K562 (cell line): ENCODE data around the gene CEMIP2. TPM values are rescaled to one million over a fixed set of nuclear protein-coding genes. Genes with fewer than 3 reads are reported as not detected.

Experiments
- ATAC-seq: fragments of 200-7000 bp; cut with Tn5 transposase; 3 replicates; pipeline ENCODE4 v1.9.1; 2020; ENCODE audit warnings: moderate library complexity
- BruUV-seq: library from RNA; stranded (reverse); fragments of 400-500 nt; replicated peaks from 2 replicates; lab custom pipeline; 2021; lab: Mats Ljungman, UMichigan
- CTCF ChIA-PET: fragments of 300-600 bp; formaldehyde crosslinking; extraction: SDS; loops from one replicate; lab custom pipeline; 2021; ENCODE audit warnings: low intra/inter-chr PET ratio; lab: Yijun Ruan, JAX
- POLR2A ChIA-PET: fragments of 300-600, 350-650 bp; sonication (Branson Sonifier 250); formaldehyde crosslinking; extraction: SDS; loops from one replicate; lab custom pipeline; 2021; ENCODE audit warnings: antibody characterized with exemption, inconsistent platforms; lab: Yijun Ruan, JAX
- DNase-seq, 4 experiments: peaks; one replicate each; pipeline versions ENCODE4 v3.0.0 to v3.0.0-alpha.2; 2011 to 2018; ENCODE audit warnings: low spot score in 3 of 4, mixed read lengths in 3 of 4; ENCODE audit errors: extremely low read depth in 1 of 4
- FAIRE-seq: peaks from 2 replicates; lab custom pipeline; 2011; peaks lifted over from hg19 to GRCh38; lab: Jason Lieb, UNC
- H2AFZ ChIP-seq: 2 replicates; pipeline ENCODE4 v1.6.0; 2011; ENCODE audit warnings: low read depth, low read length, control low read depth, inconsistent platforms
- H3K27ac ChIP-seq: fragments of 200-600 bp; 3 replicates; pipeline ENCODE4 v1.8.0; 2011; ENCODE audit warnings: low read depth, mild to moderate bottlenecking, control low read depth, inconsistent platforms, low read length, moderate library complexity, mixed read lengths; ENCODE audit errors: extremely low read depth
- H3K27me3 ChIP-seq, 2 experiments: fragments of 300-600 bp in 1 of 2; 2 replicates in 1 of 2; 3 replicates in 1 of 2; pipeline versions ENCODE4 v1.6.0 to v1.8.0; 2011; ENCODE audit warnings: inconsistent platforms in 2 of 2, low read length in 2 of 2, mild to moderate bottlenecking in 1 of 2, mixed read lengths in 1 of 2, moderate library complexity in 1 of 2; ENCODE audit not compliant: control insufficient read depth in 2 of 2, insufficient read depth in 2 of 2
- H3K36me3 ChIP-seq: fragments of 300-600 bp; 3 replicates; pipeline ENCODE4 v1.8.0; 2011; ENCODE audit warnings: mild to moderate bottlenecking, low read length, inconsistent platforms; ENCODE audit not compliant: control insufficient read depth, insufficient read depth
- H3K4me1 ChIP-seq, 2 experiments: fragments of 200-600 bp in 1 of 2; replicated peaks in 1 of 2; 2 replicates in 1 of 2; 3 replicates in 1 of 2; pipeline versions ENCODE4 v1.5.1 to v1.8.0; 2011; ENCODE audit warnings: inconsistent platforms in 2 of 2, low read length in 2 of 2, mild to moderate bottlenecking in 1 of 2, mixed read lengths in 1 of 2, moderate library complexity in 1 of 2; ENCODE audit not compliant: control insufficient read depth in 2 of 2, insufficient read depth in 2 of 2
- H3K4me2 ChIP-seq: 2 replicates; pipeline ENCODE4 v1.6.1; 2011; ENCODE audit warnings: low read length, control low read depth, inconsistent platforms, mixed read lengths; ENCODE audit not compliant: insufficient read depth
- H3K4me3 ChIP-seq: fragments of 200-600 bp; sonication (generic), shearing (Covaris generic); 2 replicates; pipeline ENCODE4 v1.5.1; 2016; ENCODE audit warnings: control low read depth, inconsistent platforms
- H3K79me2 ChIP-seq: fragments of 200-600 bp; 3 replicates; pipeline ENCODE4 v1.8.0; 2011; ENCODE audit warnings: low read length, inconsistent platforms; ENCODE audit not compliant: control insufficient read depth, insufficient read depth
- H3K9ac ChIP-seq, 2 experiments: 2 replicates each; pipeline versions ENCODE4 v1.6.0 to v1.6.1; 2011; ENCODE audit warnings: low read depth in 2 of 2, low read length in 2 of 2, control low read depth in 1 of 2, inconsistent platforms in 1 of 2, mild to moderate bottlenecking in 1 of 2, mixed read lengths in 1 of 2; ENCODE audit not compliant: insufficient read depth in 1 of 2
- H3K9me1 ChIP-seq: one replicate; pipeline ENCODE4 v1.6.0; 2011; ENCODE audit warnings: inconsistent platforms, mild to moderate bottlenecking, low read length, moderate library complexity; ENCODE audit not compliant: control insufficient read depth, insufficient read depth
- H3K9me3 ChIP-seq: replicated peaks from 2 replicates; pipeline ENCODE4 v1.5.1; 2011; ENCODE audit warnings: low read depth, low read length, inconsistent platforms; ENCODE audit not compliant: control insufficient read depth, insufficient read depth
- H4K20me1 ChIP-seq: replicated peaks from 2 replicates; pipeline ENCODE4 v1.6.1; 2011; ENCODE audit warnings: low read length, inconsistent platforms, mixed read lengths; ENCODE audit not compliant: control insufficient read depth, insufficient read depth
- ARHGAP35 ChIP-seq: fragments of 450-650 bp; IDR thresholded peaks from 2 replicates; pipeline ENCODE4 v1.6.1; 2018; ENCODE audit not compliant: partially characterized antibody
- E2F3 ChIP-seq: fragments of 250-450 bp; sonication (Bioruptor Pico); IDR thresholded peaks from 2 replicates; pipeline ENCODE4 v1.4.0; 2020; ENCODE audit warnings: mild to moderate bottlenecking
- EZH2 ChIP-seq: IDR thresholded peaks from 2 replicates; pipeline ENCODE4 v1.6.1; 2012; ENCODE audit warnings: low read depth, mild to moderate bottlenecking, inconsistent platforms, low read length, borderline replicate concordance
- SOX6 ChIP-seq: fragments of 450-650 bp; IDR thresholded peaks from 2 replicates; pipeline ENCODE4 v1.6.1; 2014; ENCODE audit warnings: mild to moderate bottlenecking
- ZNF444 ChIP-seq: fragments of 250-450 bp; sonication (Bioruptor Pico); IDR thresholded peaks from 2 replicates; pipeline ENCODE4 v1.4.0; 2020; ENCODE audit warnings: mild to moderate bottlenecking, moderate library complexity
- ZNF589 ChIP-seq: fragments of 200-800 bp; sonication (Bioruptor generic); IDR thresholded peaks from 2 replicates; pipeline ENCODE4 v1.6.1; 2016; ENCODE audit warnings: low read depth, missing genetic modification characterization, missing compliant biosample characterization
- ZNF699 ChIP-seq: fragments of 250-450 bp; sonication (Bioruptor Pico); IDR thresholded peaks from 2 replicates; pipeline ENCODE4 v1.8.0; 2021; ENCODE audit warnings: mild to moderate bottlenecking, moderate library complexity; ENCODE audit not compliant: insufficient replicate concordance
- WGBS: fragments of 100-300 bp; shearing (Covaris generic); methylation state at CpG from one replicate; pipeline ENCODE4 v1.1.6; 2016; ENCODE audit warnings: low coverage, mixed read lengths; ENCODE audit not compliant: insufficient coverage; ENCODE audit errors: missing lambda C conversion rate; 5-methylcytosine and 5-hydroxymethylcytosine counted together
- in situ Hi-C: fragments of 300-500 bp; cut with MboI; formaldehyde crosslinking; loops from 4 replicates; pipeline ENCODE4 v1.15.0; 2018; ENCODE audit warnings: inconsistent platforms, mixed read lengths
- intact Hi-C: fragments of 100-400 bp; cut with micrococcal nuclease; formaldehyde crosslinking; loops from 2 replicates; pipeline ENCODE4 v1.14.2; 2022
- polyA plus RNA-seq, 8 experiments: library from polyadenylated mRNA; depleted of rRNA in 4 of 8; stranded (reverse) in 5 of 8; unstranded in 3 of 8; fragments of >200 nt; fragmentation: Nextera tagmentation in 2 of 8; fragmentation: Illumina TruSeq in 1 of 8; extraction: Ambion mirVana in 2 of 8; extraction: Trizol in 1 of 8; gene quantifications; 2 replicates each; pipeline versions ENCODE4 v1.2.1 to v1.2.3, GENCODE V29; 2011 to 2014; ENCODE audit warnings: inconsistent platforms in 1 of 8, missing spikeins in 1 of 8
- total RNA-seq, 7 experiments: library from RNA; depleted of rRNA in 6 of 7; stranded (reverse); fragments of >200 nt in 6 of 7; fragmentation: Illumina TruSeq in 2 of 7; extraction: Trizol in 2 of 7; gene quantifications; 2 replicates each; pipeline versions ENCODE4 v1.2.1 to v1.2.3, GENCODE V29; 2011 to 2021; ENCODE audit warnings: low replicate concordance in 1 of 7
- TF ChIP-seq, protein P1 (sequence below): fragments of 250-450 bp; sonication (Bioruptor Pico); IDR thresholded peaks from 2 replicates; pipeline ENCODE4 v1.4.0; 2020; ENCODE audit warnings: mild to moderate bottlenecking
- TF ChIP-seq, protein P2 (sequence below): sonication (generic); formaldehyde crosslinking; IDR thresholded peaks from 2 replicates; pipeline ENCODE4 v1.5.0; 2020; ENCODE audit warnings: missing genetic modification reagents
- TF ChIP-seq, protein P3 (sequence below): fragments of 450-650 bp; conservative IDR thresholded peaks from 2 replicates; pipeline ENCODE4 v1.6.1; 2016; ENCODE audit warnings: missing genetic modification characterization, low read depth, mild to moderate bottlenecking, missing compliant biosample characterization, moderate library complexity
- TF ChIP-seq, protein P4 (sequence below), 3 experiments: IDR thresholded peaks in 2 of 3; conservative IDR thresholded peaks in 1 of 3; 2 replicates each; pipeline ENCODE4 v1.5.1; 2011 to 2012; ENCODE audit warnings: low read length in 3 of 3, mild to moderate bottlenecking in 3 of 3, control low read depth in 2 of 3, improper control_type of control experiment in 1 of 3, inconsistent platforms in 1 of 3, low read depth in 1 of 3, mixed read lengths in 1 of 3, moderate library complexity in 1 of 3; ENCODE audit not compliant: insufficient read depth in 2 of 3
- TF ChIP-seq, protein P5 (sequence below): fragments of 450-650 bp; IDR thresholded peaks from 2 replicates; pipeline ENCODE4 v1.7.0; 2016; ENCODE audit warnings: borderline replicate concordance

The CEMIP2 gene
- total and polyA plus RNA-seq, 9 of the 15 experiments (the other 6 are each of a cell fraction or from before 2014, with no cell fraction given): 5.4 to 29.9 (median 14.2) TPM

DNA sequence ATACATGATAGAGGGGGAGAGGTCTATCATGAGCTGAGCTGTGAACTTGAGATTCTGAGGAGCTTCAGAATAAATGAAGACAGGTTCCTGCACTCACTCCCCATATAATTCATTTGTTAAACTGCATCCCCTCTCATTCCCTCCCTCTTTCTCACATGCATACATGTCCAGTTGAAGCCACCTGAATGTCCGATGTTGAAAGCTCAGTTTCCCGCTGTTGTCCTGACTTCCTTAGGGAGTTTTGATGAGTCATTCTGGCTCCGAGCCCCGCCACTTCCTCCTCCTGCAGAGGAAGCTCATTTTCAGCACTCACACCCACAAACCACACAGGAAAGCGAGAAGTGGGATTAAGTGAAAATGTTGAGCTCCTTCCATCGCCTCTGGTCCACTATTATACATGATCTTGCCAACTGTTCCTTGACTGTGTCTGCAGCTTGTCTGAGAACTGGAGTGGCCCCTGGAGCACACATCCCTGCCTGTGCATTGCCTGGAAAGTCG lies 121.2 kb downstream of the CEMIP2 start:
- peak overlapping the region; percentile 53 to 72; a peak in 3 of 4 replicates for H3K9ac ChIP-seq
- peak; percentile 95 for FAIRE-seq
- peak; percentile 49 to 78 (median 56) for DNase-seq
- H4K20me1 ChIP-seq: no peaks in the 10 kb centered on the region
- BruUV-seq: no TSS peak
- no peaks in the 10 kb centered on the region for H3K27me3 ChIP-seq
- peak overlapping the region; percentile 71 for H3K4me2 ChIP-seq
- H3K9me3 ChIP-seq: no peaks in the 10 kb centered on the region
- POLR2A ChIA-PET: interaction anchor here (0.6 to 1.4 kb wide), 6 partner anchors 9 to 1188 kb away, joined by 3 to 6 read pairs (median 4); no protein-coding TSS in a partner anchor
- in situ Hi-C loops: no loop called here
- H2AFZ ChIP-seq: peak overlapping the region; percentile 97
- H3K4me1 ChIP-seq: peaks cover 7 to 35% of the 10 kb centered on the region in 2 experiments; a peak in 4 of 5 replicates
- peak overlapping the region; percentile 76 for H3K27ac ChIP-seq
- H3K4me3 ChIP-seq: peak overlapping the region; percentile 1; the same call in 1 of the 2 replicates
- no peaks in the 10 kb centered on the region for H3K9me1 ChIP-seq
- intact Hi-C loops: no loop called here
- H3K79me2 ChIP-seq: no peaks in the 10 kb centered on the region
- 0% methylated on average over 5 of the region's 7 CpGs for WGBS
- CTCF ChIA-PET: no interaction called here
- no peaks in the 10 kb centered on the region for H3K36me3 ChIP-seq
- peak; percentile 68 for ATAC-seq
- TF ChIP-seq EZH2: no peak
- TF ChIP-seq, protein P1, sequence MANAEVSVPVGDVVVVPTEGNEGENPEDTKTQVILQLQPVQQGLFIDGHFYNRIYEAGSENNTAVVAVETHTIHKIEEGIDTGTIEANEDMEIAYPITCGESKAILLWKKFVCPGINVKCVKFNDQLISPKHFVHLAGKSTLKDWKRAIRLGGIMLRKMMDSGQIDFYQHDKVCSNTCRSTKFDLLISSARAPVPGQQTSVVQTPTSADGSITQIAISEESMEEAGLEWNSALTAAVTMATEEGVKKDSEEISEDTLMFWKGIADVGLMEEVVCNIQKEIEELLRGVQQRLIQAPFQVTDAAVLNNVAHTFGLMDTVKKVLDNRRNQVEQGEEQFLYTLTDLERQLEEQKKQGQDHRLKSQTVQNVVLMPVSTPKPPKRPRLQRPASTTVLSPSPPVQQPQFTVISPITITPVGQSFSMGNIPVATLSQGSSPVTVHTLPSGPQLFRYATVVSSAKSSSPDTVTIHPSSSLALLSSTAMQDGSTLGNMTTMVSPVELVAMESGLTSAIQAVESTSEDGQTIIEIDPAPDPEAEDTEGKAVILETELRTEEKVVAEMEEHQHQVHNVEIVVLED: no peak
- TF ChIP-seq, protein P2, sequence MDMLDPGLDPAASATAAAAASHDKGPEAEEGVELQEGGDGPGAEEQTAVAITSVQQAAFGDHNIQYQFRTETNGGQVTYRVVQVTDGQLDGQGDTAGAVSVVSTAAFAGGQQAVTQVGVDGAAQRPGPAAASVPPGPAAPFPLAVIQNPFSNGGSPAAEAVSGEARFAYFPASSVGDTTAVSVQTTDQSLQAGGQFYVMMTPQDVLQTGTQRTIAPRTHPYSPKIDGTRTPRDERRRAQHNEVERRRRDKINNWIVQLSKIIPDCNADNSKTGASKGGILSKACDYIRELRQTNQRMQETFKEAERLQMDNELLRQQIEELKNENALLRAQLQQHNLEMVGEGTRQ: no peak
- TF ChIP-seq ZNF444: no peak
- TF ChIP-seq SOX6: peak; percentile 38; the same call in 1 of the 2 replicates
- no peak for TF ChIP-seq ZNF589
- TF ChIP-seq, protein P3, sequence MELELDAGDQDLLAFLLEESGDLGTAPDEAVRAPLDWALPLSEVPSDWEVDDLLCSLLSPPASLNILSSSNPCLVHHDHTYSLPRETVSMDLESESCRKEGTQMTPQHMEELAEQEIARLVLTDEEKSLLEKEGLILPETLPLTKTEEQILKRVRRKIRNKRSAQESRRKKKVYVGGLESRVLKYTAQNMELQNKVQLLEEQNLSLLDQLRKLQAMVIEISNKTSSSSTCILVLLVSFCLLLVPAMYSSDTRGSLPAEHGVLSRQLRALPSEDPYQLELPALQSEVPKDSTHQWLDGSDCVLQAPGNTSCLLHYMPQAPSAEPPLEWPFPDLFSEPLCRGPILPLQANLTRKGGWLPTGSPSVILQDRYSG (tag): peak; percentile 49; the same call in 1 of the 2 replicates
- TF ChIP-seq, protein P4, sequence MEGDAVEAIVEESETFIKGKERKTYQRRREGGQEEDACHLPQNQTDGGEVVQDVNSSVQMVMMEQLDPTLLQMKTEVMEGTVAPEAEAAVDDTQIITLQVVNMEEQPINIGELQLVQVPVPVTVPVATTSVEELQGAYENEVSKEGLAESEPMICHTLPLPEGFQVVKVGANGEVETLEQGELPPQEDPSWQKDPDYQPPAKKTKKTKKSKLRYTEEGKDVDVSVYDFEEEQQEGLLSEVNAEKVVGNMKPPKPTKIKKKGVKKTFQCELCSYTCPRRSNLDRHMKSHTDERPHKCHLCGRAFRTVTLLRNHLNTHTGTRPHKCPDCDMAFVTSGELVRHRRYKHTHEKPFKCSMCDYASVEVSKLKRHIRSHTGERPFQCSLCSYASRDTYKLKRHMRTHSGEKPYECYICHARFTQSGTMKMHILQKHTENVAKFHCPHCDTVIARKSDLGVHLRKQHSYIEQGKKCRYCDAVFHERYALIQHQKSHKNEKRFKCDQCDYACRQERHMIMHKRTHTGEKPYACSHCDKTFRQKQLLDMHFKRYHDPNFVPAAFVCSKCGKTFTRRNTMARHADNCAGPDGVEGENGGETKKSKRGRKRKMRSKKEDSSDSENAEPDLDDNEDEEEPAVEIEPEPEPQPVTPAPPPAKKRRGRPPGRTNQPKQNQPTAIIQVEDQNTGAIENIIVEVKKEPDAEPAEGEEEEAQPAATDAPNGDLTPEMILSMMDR (IDR thresholded peaks at IDR 0.05 in 2 of 3, conservative IDR thresholded peaks at IDR 0.05 in 1 of 3; ENCODE audit: insufficient read depth in 2 of 3, low read depth in 1 of 3, low read length in 3 of 3): no peak
- no peak for TF ChIP-seq E2F3 (CRISPR knock-in tag)
- TF ChIP-seq, protein P5, sequence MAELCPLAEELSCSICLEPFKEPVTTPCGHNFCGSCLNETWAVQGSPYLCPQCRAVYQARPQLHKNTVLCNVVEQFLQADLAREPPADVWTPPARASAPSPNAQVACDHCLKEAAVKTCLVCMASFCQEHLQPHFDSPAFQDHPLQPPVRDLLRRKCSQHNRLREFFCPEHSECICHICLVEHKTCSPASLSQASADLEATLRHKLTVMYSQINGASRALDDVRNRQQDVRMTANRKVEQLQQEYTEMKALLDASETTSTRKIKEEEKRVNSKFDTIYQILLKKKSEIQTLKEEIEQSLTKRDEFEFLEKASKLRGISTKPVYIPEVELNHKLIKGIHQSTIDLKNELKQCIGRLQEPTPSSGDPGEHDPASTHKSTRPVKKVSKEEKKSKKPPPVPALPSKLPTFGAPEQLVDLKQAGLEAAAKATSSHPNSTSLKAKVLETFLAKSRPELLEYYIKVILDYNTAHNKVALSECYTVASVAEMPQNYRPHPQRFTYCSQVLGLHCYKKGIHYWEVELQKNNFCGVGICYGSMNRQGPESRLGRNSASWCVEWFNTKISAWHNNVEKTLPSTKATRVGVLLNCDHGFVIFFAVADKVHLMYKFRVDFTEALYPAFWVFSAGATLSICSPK: no peak
- TF ChIP-seq ARHGAP35: no peak
- no peak for TF ChIP-seq ZNF699
